Activated CD8-positive, alpha-beta memory T cell treated with anti-CD3 and anti-CD28 coated beads, Interleukin-2, amount 50 U/mL, for 1 hour (primary cell): Measurements from ENCODE around the gene MBLAC1.

Experiments
- DNase-seq: peaks from one replicate; pipeline ENCODE4 v3.0.0-alpha.2; 2020; ENCODE audit errors: extremely low read depth

The MBLAC1 gene

GRCh38 chr7:100098913-100099312 is 27.9 kb upstream of the MBLAC1 start:
- no peak for DNase-seq

- no peak for DNase-seq
Measured at GRCh38 chr7:100099452-100099851, 27.3 kb upstream of the MBLAC1 start.

- peak; percentile 54 for DNase-seq
Measured at GRCh38 chr7:100100420-100101015, 26.2 kb upstream of the MBLAC1 start.

- peak; percentile 84 for DNase-seq
Measured at GRCh38 chr7:100101016-100101862, 25.5 kb upstream of the MBLAC1 start, which contains the start of the genes AP4M1 and MCM7. Gene AP4M1 (plus strand): TSS chr7:100101643. CDS start chr7:100101715, 72 bp downstream. Gene MCM7 (minus strand): TSS chr7:100101397. CDS start chr7:100101294, 103 bp downstream.

GRCh38 chr7:100102950-100103840 is 23.6 kb upstream of the MBLAC1 start:
- no peak for DNase-seq

GRCh38 chr7:100105534-100105933 is 21.2 kb upstream of the MBLAC1 start:
- no peak for DNase-seq

- DNase-seq: no peak
Measured at GRCh38 chr7:100106633-100107032, 20.1 kb upstream of the MBLAC1 start.

- DNase-seq: no peak
Measured at GRCh38 chr7:100107125-100107737, 19.5 kb upstream of the MBLAC1 start.

GRCh38 chr7:100107890-100108289 is 18.9 kb upstream of the MBLAC1 start:
- DNase-seq: no peak

- DNase-seq: no peak
Measured at GRCh38 chr7:100109521-100110163, 17.1 kb upstream of the MBLAC1 start.

GRCh38 chr7:100111156-100111555 is 15.6 kb upstream of the MBLAC1 start:
- DNase-seq: no peak

- DNase-seq: no peak
Measured at GRCh38 chr7:100111914-100112313, 14.9 kb upstream of the MBLAC1 start.

- DNase-seq: no peak
Measured at GRCh38 chr7:100115026-100115425, 11.7 kb upstream of the MBLAC1 start.

GRCh38 chr7:100118388-100119071 is 8.2 kb upstream of the MBLAC1 start:
- DNase-seq: no peak

- DNase-seq: peak; percentile 95
Measured at GRCh38 chr7:100119072-100119969, 7.4 kb upstream of the MBLAC1 start, which contains the start of the genes CNPY4 and TAF6. Gene CNPY4 (plus strand): TSS chr7:100119634. CDS start chr7:100119745, 111 bp downstream. Gene TAF6 (minus strand): TSS chr7:100119358. CDS start chr7:100114209, 5,149 bp downstream.

GRCh38 chr7:100119970-100120732 is 6.6 kb upstream of the MBLAC1 start:
- peak; percentile 28 for DNase-seq

- no peak for DNase-seq
Measured at GRCh38 chr7:100120733-100121036, 6.1 kb upstream of the MBLAC1 start.

- DNase-seq: no peak
Measured at GRCh38 chr7:100122067-100122466, 4.7 kb upstream of the MBLAC1 start.

GRCh38 chr7:100122568-100122967 is 4.2 kb upstream of the MBLAC1 start:
- no peak for DNase-seq
